Lower leg skin (tissue), 4 donors: ENCODE data around the gene FAM199X. TPM values are rescaled to one million over a fixed set of nuclear protein-coding genes. Genes with fewer than 3 reads are reported as not detected.

ENCODE experiments used
- DNase-seq, 2 donors: peaks; one replicate each; pipeline ENCODE4 v3.0.0-alpha.2; 2019; ENCODE audit warnings: low spot score in 2 of 2
- H3K4me3 ChIP-seq: fragments of 200-600 bp; sonication (generic); 2 replicates; pipeline ENCODE4 v1.5.1; 2017; ENCODE audit warnings: mild to moderate bottlenecking, low read depth; ENCODE audit not compliant: poor library complexity, severe bottlenecking
- POLR2A ChIP-seq, 2 donors: fragments of 450-650 bp; IDR thresholded peaks; one replicate each; pipeline ENCODE4 v1.6.1; 2016 to 2017; ENCODE audit warnings: antibody characterized with exemption in 2 of 2, mild to moderate bottlenecking in 1 of 2, moderate library complexity in 1 of 2
- WGBS, 2 donors: methylation state at CpG; one replicate each; pipeline ENCODE4 v1.1.5; 2018; 5-methylcytosine and 5-hydroxymethylcytosine counted together
- intact Hi-C: fragments of 100-400 bp; cut with DNase I; formaldehyde crosslinking; loops from one replicate; pipeline ENCODE4 v1.15.0; 2023; ENCODE audit warnings: low total_unique reads
- total RNA-seq, 4 donors: library from RNA; depleted of rRNA; stranded (reverse); fragments of >200 nt; gene quantifications; one replicate each; pipeline ENCODE4 v1.1.0, GENCODE V29; 2016
- TF ChIP-seq, protein P1 (sequence below), 3 donors: fragments of 450-650 bp; IDR thresholded peaks; one replicate each; pipeline ENCODE4 v1.5.1; 2016; ENCODE audit warnings: antibody characterized with exemption in 3 of 3, mild to moderate bottlenecking in 3 of 3, moderate library complexity in 2 of 3

Gene FAM199X
- total RNA-seq, 4 donors from 2014 or later = 11.5 to 14.7 (median 14.6) TPM

DNA sequence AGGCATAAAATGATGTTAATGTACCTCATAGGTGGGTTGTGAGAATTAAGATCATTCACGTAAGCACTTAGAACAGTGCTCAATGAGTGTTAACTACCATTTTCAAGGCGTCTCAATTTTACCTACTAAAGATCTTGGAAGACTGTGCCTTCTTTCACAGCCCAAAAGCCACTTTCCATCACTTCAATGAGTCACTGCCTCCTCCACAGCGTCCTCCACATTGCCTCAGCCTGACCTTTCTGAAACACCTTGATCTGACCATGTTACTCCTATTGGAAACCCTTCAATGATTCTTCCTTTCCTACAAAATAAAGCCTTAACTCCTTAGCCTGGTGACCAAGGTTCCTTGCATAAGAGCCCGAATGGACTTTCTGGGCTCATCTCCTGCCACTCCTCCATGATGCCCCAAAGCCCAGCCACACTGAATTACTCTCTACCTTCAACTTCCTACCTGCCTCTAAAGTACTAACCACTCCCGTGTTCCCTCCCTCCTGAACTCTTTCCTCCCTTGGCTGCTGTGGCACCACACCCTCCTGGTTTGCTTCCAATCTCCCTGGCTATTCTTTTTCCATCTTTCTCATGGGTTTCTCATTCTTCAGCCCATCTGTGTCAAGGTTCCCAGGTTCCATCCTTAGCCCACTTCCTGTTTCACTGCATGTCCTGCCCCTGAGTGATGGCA lies 31.5 kb upstream of the FAM199X start:
- DNase-seq = no peak
- TF ChIP-seq, protein P1, sequence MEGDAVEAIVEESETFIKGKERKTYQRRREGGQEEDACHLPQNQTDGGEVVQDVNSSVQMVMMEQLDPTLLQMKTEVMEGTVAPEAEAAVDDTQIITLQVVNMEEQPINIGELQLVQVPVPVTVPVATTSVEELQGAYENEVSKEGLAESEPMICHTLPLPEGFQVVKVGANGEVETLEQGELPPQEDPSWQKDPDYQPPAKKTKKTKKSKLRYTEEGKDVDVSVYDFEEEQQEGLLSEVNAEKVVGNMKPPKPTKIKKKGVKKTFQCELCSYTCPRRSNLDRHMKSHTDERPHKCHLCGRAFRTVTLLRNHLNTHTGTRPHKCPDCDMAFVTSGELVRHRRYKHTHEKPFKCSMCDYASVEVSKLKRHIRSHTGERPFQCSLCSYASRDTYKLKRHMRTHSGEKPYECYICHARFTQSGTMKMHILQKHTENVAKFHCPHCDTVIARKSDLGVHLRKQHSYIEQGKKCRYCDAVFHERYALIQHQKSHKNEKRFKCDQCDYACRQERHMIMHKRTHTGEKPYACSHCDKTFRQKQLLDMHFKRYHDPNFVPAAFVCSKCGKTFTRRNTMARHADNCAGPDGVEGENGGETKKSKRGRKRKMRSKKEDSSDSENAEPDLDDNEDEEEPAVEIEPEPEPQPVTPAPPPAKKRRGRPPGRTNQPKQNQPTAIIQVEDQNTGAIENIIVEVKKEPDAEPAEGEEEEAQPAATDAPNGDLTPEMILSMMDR (IDR thresholded peaks at IDR 0.05) = no peak
- TF ChIP-seq POLR2A (IDR thresholded peaks at IDR 0.05) = no peak
- intact Hi-C loops = no loop called here
- 58 to 77% methylated on average over 5 of the region's 5 CpGs for WGBS, 2 donors
- H3K4me3 ChIP-seq = no peak overlapping the region

DNA sequence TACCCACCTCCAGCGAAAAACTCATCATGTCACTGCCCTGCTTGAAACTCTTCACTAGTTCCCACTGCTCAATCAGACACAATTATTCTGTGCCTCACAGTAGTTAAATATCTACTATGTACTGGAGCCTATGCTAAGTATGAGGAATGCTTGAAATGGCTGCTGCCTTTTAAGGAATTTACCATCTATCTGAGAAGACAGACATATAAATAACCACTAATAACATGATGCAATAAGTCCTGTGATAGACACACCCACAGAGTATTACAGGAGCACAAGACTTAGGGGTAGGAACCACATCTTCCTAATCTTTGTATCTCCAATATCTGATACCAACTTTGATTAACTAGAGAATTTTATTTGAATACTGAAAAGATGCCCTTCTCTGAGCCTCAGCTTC lies 30.6 kb upstream of the FAM199X start:
- intact Hi-C loops = no loop called here
- 73 to 100% methylated on average over 1 of the region's 1 CpG for WGBS, 2 donors
- DNase-seq = no peak
- TF ChIP-seq POLR2A (IDR thresholded peaks at IDR 0.05) = no peak
- TF ChIP-seq, protein P1 (IDR thresholded peaks at IDR 0.05) = no peak
- no peak overlapping the region for H3K4me3 ChIP-seq

DNA sequence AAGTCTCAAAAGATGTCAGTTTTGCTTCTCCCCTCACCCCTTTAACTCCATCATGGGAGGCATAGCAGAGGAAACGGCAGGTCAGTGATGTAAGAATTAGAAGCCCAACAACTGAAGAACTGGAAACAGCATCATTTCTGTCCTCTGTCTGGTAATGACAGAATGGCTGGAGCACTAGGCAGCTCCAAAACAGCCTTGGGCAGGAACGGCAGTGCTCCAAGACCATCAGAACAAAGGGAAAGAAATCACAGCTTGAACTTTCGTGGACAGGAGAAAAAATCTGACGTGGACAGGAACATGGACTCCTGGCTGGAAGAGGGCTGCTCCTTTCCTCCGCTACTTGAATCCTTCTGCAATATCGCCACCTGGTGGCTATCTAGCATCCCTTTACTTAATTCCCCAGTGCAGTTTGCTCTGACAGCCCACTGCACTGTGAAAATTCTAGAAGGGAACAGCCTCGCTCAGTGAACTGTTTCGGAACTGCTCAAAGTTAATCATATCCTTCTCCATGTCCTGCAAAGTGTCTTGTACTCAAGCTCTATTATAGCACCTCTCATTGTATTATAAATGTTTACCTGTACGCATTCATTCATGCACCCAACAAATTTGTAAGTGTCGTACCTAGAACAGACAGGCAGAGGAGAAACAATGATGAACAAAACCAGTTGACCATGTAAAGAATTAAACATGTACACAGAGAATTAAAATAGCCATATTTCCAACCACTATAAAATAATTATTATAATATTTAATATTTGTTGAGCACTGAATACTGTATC lies 29.8 kb upstream of the FAM199X start:
- 22 to 23% methylated on average over 10 of the region's 10 CpGs for WGBS, 2 donors
- intact Hi-C loops = no loop called here
- H3K4me3 ChIP-seq = no peak overlapping the region
- TF ChIP-seq, protein P1 (IDR thresholded peaks at IDR 0.05) = peak in 1 of 3 donors; percentile 23
- TF ChIP-seq POLR2A (IDR thresholded peaks at IDR 0.05) = no peak
- DNase-seq = peak in 1 of 2 donors; percentile 55

DNA sequence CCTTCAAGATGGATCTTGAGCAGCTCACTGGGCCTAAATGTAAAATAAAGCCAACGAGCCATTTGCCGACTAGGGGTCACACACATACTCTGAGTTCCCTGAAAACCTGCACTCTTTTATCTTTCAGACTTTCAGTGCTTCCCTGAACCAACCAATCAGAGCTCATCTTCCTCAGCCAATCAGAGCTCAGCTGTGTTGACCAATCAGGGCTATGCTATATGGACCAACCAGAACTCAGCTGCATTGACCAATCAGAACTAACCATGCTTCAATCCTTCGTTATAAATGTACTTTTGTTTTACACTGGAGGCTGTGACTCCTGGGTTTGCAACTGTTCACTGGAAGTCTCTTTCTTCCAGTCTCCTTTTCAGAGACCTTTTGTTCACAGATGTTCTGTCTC lies 28.8 kb upstream of the FAM199X start:
- 67 to 73% methylated on average over 2 to 3 of the region's 3 CpGs for WGBS, 2 donors
- intact Hi-C loops = no loop called here
- no peak overlapping the region for H3K4me3 ChIP-seq
- no peak for DNase-seq
- TF ChIP-seq, protein P1 (IDR thresholded peaks at IDR 0.05) = no peak
- TF ChIP-seq POLR2A (IDR thresholded peaks at IDR 0.05) = no peak

DNA sequence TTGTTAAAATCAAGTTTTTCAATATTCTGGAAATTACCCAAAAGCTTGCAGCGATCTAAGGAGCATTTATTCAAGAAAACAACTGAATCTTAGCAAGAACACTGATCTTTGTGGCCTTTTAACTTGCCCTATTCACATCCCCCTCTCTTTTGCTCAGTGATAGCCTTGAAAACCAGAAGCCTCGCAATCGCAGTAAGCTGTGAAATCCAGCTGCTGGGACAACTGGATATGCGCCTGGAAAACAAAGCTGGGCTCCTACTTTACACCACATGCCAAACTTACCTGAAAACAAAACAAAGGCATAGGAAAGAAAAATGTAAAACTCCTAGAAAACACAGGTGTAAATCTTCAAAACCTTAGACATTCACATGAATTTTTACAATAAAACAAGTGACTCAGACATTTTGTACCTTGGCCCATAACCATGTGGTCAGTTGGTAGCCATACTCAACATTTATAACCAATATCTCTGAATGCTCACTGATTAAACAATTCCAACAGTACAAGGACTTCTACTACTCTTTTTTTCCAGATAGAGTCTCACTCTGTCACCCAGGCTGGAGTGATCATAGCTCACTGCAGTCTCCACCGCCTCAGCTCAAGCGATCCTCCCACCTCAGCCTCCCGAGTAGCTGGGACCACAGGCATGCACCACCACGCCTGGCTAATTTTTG lies 25.0 kb upstream of the FAM199X start:
- DNase-seq = no peak
- 87 to 93% methylated on average over 8 of the region's 8 CpGs for WGBS, 2 donors
- no peak overlapping the region for H3K4me3 ChIP-seq
- TF ChIP-seq, protein P1 (IDR thresholded peaks at IDR 0.05) = no peak
- TF ChIP-seq POLR2A (IDR thresholded peaks at IDR 0.05) = no peak
- intact Hi-C loops = no loop called here
